Spleen (tissue), 7 donors: ENCODE data around the gene PRSS27.
"Not testable (repeated sequence)": the region's sequence is repeated elsewhere in the genome, so short reads cannot be mapped to it uniquely, and the experiment has no call there.

ENCODE experiments used
- CTCF ChIP-seq, 11 experiments: fragments of 200-600 bp in 7 of 11; fragments of 450-650 bp in 4 of 11; sonication (generic) in 4 of 11; IDR thresholded peaks in 8 of 11; conservative IDR thresholded peaks in 3 of 11; 1 replicate in 7 of 11; 2 replicates in 4 of 11; pipeline versions ENCODE4 v1.4.0 to v1.8.0; 2016 to 2021; ENCODE audit warnings: antibody characterized with exemption in 11 of 11, inconsistent platforms in 4 of 11, mild to moderate bottlenecking in 1 of 11
- POLR2A ChIP-seq, 3 donors: fragments of 450-650 bp; IDR thresholded peaks; one replicate each; pipeline ENCODE4 v1.5.1; 2017; ENCODE audit warnings: antibody characterized with exemption in 3 of 3, mild to moderate bottlenecking in 1 of 3
- POLR2AphosphoS5 ChIP-seq, 3 donors: sonication (generic); formaldehyde crosslinking; IDR thresholded peaks; one replicate each; pipeline ENCODE4 v1.5.1; 2017; ENCODE audit warnings: antibody characterized with exemption in 3 of 3
- donor health status: DM: no; HTN: no; CAD: no; lungs with moderate emphysema.
- donor health status: DM: no; HTN: no; CAD: no.
- donor health status: DM: no; HTN: no; CAD: no.

- not testable (repeated sequence) for TF ChIP-seq POLR2A, POLR2AphosphoS5 (IDR thresholded peaks at IDR 0.05)
- TF ChIP-seq CTCF (IDR thresholded peaks at IDR 0.05 in 8 of 11, conservative IDR thresholded peaks at IDR 0.05 in 3 of 11) = peak in 5 of 11 experiments; percentile 21 to 31 (median 27)
These were observed 48.8 kb downstream of the PRSS27 start for GRCh38 chr16:2671193-2671592.
